OCI-LY7 (cell line): ENCODE measurements around the gene ESPNL. TPM values are rescaled to one million over a fixed set of nuclear protein-coding genes. Genes with fewer than 3 reads are reported as not detected.

Source experiments
- BruUV-seq: library from RNA; stranded (reverse); fragments of 400-500 nt; replicated peaks from 2 replicates; lab custom pipeline; 2021; lab: Mats Ljungman, UMichigan
- CTCF ChIA-PET: fragments of 300-600 bp; sonication (Branson Sonifier 250); formaldehyde crosslinking; loops from one replicate; lab custom pipeline; 2022; ENCODE audit warnings: antibody characterized with exemption; ENCODE audit not compliant: unreplicated experiment; lab: Charles Lee
- POLR2A ChIA-PET: fragments of 300-600 bp; sonication (Branson Sonifier 250); formaldehyde crosslinking; loops from one replicate; lab custom pipeline; 2022; ENCODE audit warnings: antibody characterized with exemption; lab: Charles Lee
- DNase-seq: peaks from one replicate; pipeline ENCODE4 v3.0.0-alpha.2; 2015; ENCODE audit warnings: low spot score
- H2AFZ ChIP-seq: fragments of 200-600 bp; sonication (generic), shearing (Covaris generic); 2 replicates; pipeline ENCODE4 v1.6.1; 2014; ENCODE audit warnings: mild to moderate bottlenecking, antibody characterized with exemption, low read length, moderate library complexity
- H3K27ac ChIP-seq: fragments of 200-600 bp; sonication (generic); 2 replicates; pipeline ENCODE4 v1.5.1; 2014; ENCODE audit warnings: mixed run types, low read depth, mild to moderate bottlenecking, moderate library complexity, low read length, inconsistent platforms; ENCODE audit not compliant: poor library complexity, severe bottlenecking
- H3K36me3 ChIP-seq: fragments of 200-600 bp; sonication (generic); 2 replicates; pipeline ENCODE4 v1.6.1; 2014; ENCODE audit warnings: mild to moderate bottlenecking, antibody characterized with exemption, low read length, moderate library complexity, mixed read lengths; ENCODE audit not compliant: insufficient read depth
- H3K4me1 ChIP-seq: fragments of 200-600 bp; sonication (generic); 2 replicates; pipeline ENCODE4 v1.5.1; 2014; ENCODE audit warnings: mild to moderate bottlenecking, low read length; ENCODE audit not compliant: insufficient read depth, poor library complexity, severe bottlenecking
- H3K4me2 ChIP-seq: fragments of 200-600 bp; sonication (generic); 2 replicates; pipeline ENCODE4 v1.6.1; 2014; ENCODE audit warnings: mild to moderate bottlenecking, low read length
- H3K4me3 ChIP-seq: fragments of 200-600 bp; sonication (generic); 2 replicates; pipeline ENCODE4 v1.5.1; 2014; ENCODE audit warnings: mild to moderate bottlenecking, low read depth, low read length; ENCODE audit not compliant: poor library complexity, severe bottlenecking
- H3K79me2 ChIP-seq: fragments of 200-600 bp; sonication (generic); 2 replicates; pipeline ENCODE4 v1.6.1; 2016; ENCODE audit warnings: low read depth, mild to moderate bottlenecking, low read length, moderate library complexity, mixed read lengths; ENCODE audit not compliant: insufficient read depth
- H3K9me2 ChIP-seq: fragments of 200-600 bp; sonication (generic); 2 replicates; pipeline ENCODE4 v1.6.1; 2016; ENCODE audit warnings: mild to moderate bottlenecking, low read length, mixed read lengths; ENCODE audit not compliant: insufficient read depth
- H3K9me3 ChIP-seq: fragments of 200-600 bp; sonication (generic); 2 replicates; pipeline ENCODE4 v1.6.1; 2014; ENCODE audit warnings: mild to moderate bottlenecking, mixed run types, low read length, mixed read lengths
- H4K20me1 ChIP-seq: fragments of 200-600 bp; sonication (generic); 2 replicates; pipeline ENCODE4 v1.6.1; 2014; ENCODE audit warnings: mild to moderate bottlenecking, antibody characterized with exemption, low read length, moderate library complexity, mixed read lengths; ENCODE audit not compliant: insufficient read depth
- EZH2phosphoT487 ChIP-seq: fragments of 200-600 bp; sonication (generic); IDR thresholded peaks from 2 replicates; pipeline ENCODE4 v1.6.1; 2018; ENCODE audit warnings: low read depth, borderline replicate concordance, mild to moderate bottlenecking, mixed run types, antibody characterized with exemption, low read length, moderate library complexity, mixed read lengths
- intact Hi-C: fragments of 100-400 bp; cut with micrococcal nuclease; formaldehyde crosslinking; loops from one replicate; pipeline ENCODE4 v1.10.0; 2022; ENCODE audit not compliant: unreplicated experiment
- total RNA-seq, 2 experiments: library from RNA; depleted of rRNA in 1 of 2; stranded (reverse); fragments of >200 nt in 1 of 2; shearing (Covaris generic) in 1 of 2; gene quantifications; 2 replicates each; pipeline ENCODE4 v1.2.3, GENCODE V29; 2014 to 2022
- TF ChIP-seq, protein P1 (sequence below): fragments of 200-600 bp; sonication (generic); conservative IDR thresholded peaks from 2 replicates; pipeline ENCODE4 v1.5.1; 2014; ENCODE audit warnings: mild to moderate bottlenecking, antibody characterized with exemption, low read length, moderate library complexity, mixed read lengths

ESPNL gene
- total RNA-seq, 2 experiments from 2014 or later = 5.0 to 7.7 TPM

GRCh38 chr2:238096311-238097011 lies 3.7 kb upstream of the ESPNL start:
- DNase-seq = no peak
- no peaks in the 10 kb centered on the region for H3K9me3 ChIP-seq
- H2AFZ ChIP-seq = no peak overlapping the region
- no peaks in the 10 kb centered on the region for H3K79me2 ChIP-seq
- H3K4me1 ChIP-seq = peaks cover 12% of the 10 kb centered on the region
- ChIA-PET POLR2A (no interaction called here), CTCF (interaction anchor here (0.6 kb wide), 1 partner anchor 1092 kb away, joined by 3 read pairs; no protein-coding TSS in a partner anchor)
- intact Hi-C loops = no loop called here
- no peaks in the 10 kb centered on the region for H3K36me3 ChIP-seq
- BruUV-seq = no TSS peak
- no peaks in the 10 kb centered on the region for H4K20me1 ChIP-seq
- H3K4me3 ChIP-seq = no peak overlapping the region
- TF ChIP-seq EZH2phosphoT487 = no peak
- TF ChIP-seq, protein P1, sequence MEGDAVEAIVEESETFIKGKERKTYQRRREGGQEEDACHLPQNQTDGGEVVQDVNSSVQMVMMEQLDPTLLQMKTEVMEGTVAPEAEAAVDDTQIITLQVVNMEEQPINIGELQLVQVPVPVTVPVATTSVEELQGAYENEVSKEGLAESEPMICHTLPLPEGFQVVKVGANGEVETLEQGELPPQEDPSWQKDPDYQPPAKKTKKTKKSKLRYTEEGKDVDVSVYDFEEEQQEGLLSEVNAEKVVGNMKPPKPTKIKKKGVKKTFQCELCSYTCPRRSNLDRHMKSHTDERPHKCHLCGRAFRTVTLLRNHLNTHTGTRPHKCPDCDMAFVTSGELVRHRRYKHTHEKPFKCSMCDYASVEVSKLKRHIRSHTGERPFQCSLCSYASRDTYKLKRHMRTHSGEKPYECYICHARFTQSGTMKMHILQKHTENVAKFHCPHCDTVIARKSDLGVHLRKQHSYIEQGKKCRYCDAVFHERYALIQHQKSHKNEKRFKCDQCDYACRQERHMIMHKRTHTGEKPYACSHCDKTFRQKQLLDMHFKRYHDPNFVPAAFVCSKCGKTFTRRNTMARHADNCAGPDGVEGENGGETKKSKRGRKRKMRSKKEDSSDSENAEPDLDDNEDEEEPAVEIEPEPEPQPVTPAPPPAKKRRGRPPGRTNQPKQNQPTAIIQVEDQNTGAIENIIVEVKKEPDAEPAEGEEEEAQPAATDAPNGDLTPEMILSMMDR = no peak
- H3K27ac ChIP-seq = no peak overlapping the region
- no peak overlapping the region for H3K4me2 ChIP-seq
- no peaks in the 10 kb centered on the region for H3K9me2 ChIP-seq

DNA sequence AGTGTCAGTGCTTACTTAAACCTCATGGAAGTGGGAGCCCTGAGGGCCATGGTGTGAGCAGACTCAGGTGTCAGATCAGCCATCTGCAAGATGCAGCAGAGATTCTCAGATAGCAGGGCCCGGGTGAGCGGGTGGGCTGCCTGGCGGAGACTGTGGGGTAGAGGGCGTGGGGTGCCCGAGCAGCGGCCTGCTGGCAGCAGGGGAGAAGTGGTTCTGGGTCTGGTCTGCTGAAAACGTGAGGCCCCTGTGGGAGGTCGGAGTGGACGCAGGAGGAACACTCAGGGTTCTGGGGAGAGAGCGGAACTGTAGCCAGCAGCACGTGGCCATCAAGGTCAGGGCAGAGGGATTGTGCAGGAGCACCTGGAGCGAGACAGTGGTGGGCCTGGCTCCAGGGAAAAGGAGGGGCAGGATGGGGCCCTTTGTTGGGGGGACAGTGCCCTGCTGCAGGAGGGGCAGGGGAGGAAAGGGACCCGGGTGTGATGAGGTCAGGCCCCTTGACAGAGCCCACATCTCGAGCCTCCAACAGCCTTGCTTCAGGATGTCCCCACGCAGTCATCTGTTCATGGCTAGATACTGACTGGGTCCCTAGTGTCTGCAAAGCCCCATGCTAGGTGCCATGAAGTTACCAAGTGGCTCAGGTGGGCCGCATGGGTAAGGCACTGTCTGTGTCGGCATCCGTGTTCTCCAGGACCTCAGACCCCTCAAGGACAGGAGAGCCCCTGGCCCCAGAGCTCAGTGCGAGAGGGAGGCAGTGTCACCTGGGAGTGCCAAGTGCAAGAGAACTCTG lies 2.7 kb upstream of the ESPNL start:
- TF ChIP-seq EZH2phosphoT487 = no peak
- TF ChIP-seq, protein P1 = no peak
- Histone ChIP-seq H3K4me3 (no peak overlapping the region), H4K20me1 (no peaks in the 10 kb centered on the region), H3K79me2 (no peaks in the 10 kb centered on the region), H3K4me1 (peaks cover 12% of the 10 kb centered on the region), H3K9me2 (no peaks in the 10 kb centered on the region), H3K36me3 (no peaks in the 10 kb centered on the region), H3K4me2 (no peak overlapping the region), H3K9me3 (no peaks in the 10 kb centered on the region), H3K27ac (no peak overlapping the region), H2AFZ (no peak overlapping the region)
- no TSS peak for BruUV-seq
- intact Hi-C loops = no loop called here
- no peak for DNase-seq
- CTCF ChIA-PET = no interaction called here
- POLR2A ChIA-PET = no interaction called here
